ENCODE measurements around the gene OGFOD3. TPM values are rescaled to one million over a fixed set of nuclear protein-coding genes. Genes with fewer than 3 reads are reported as not detected.

Gene OGFOD3
- total RNA-seq, 1 donor from 2014 or later: 20.9 TPM

DNA sequence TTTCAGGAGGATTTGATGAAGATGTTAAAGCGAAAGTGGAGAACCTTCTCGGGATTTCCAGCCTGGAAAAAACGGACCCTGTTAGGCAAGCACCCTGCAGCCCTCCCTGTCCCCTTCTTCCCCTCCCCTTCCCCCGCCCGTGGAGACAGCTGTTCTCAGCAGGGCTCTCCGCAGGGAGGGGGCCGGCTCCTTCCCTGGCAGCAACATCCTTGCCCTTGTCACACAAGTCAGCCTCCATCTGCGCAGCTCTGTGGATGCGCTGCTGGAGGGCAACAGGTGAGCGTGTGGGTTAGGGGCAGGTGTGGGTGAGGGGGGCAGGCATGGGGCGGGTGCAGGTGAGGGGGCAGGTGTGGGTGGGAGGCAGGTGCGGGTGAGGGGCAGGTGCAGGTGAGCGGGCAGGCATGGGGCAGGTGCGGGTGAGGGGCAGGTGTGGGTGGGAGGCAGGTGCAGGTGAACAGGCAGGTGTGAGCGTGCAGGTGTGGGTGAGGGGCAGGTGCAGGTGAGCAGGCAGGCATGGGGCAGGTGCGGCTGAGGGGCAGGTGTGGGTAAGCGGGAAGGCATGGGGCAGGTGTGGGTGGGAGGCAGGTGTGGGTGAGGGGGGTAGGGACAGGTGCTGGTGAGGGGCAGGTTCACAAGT, 22.7 kb upstream of the OGFOD3 start:
- H3K4me3 ChIP-seq (ENCODE audit: low read length in 3 of 3): no peak overlapping the region
- H3K9ac ChIP-seq (ENCODE audit: low read depth in 1 of 3, low read length in 3 of 3): no peak overlapping the region
- H3K4me1 ChIP-seq (ENCODE audit: control insufficient read depth in 3 of 3, insufficient read depth in 3 of 3, low read length in 3 of 3): peaks cover 3 to 13% (median 4%) of the 10 kb centered on the region in 3 donors
- no peak overlapping the region for H3K27ac ChIP-seq (ENCODE audit: low read depth, low read length)
- peaks cover 12 to 47% (median 25%) of the 10 kb centered on the region in 3 donors for H3K36me3 ChIP-seq (ENCODE audit: control insufficient read depth in 3 of 3, insufficient read depth in 3 of 3, low read length in 3 of 3)
- H3K9me3 ChIP-seq (ENCODE audit: control insufficient read depth in 3 of 3, low read length in 3 of 3): no peaks in the 10 kb centered on the region
- no peaks in the 10 kb centered on the region for H3K27me3 ChIP-seq (ENCODE audit: control insufficient read depth in 3 of 3, insufficient read depth in 3 of 3, low read length in 3 of 3)

DNA sequence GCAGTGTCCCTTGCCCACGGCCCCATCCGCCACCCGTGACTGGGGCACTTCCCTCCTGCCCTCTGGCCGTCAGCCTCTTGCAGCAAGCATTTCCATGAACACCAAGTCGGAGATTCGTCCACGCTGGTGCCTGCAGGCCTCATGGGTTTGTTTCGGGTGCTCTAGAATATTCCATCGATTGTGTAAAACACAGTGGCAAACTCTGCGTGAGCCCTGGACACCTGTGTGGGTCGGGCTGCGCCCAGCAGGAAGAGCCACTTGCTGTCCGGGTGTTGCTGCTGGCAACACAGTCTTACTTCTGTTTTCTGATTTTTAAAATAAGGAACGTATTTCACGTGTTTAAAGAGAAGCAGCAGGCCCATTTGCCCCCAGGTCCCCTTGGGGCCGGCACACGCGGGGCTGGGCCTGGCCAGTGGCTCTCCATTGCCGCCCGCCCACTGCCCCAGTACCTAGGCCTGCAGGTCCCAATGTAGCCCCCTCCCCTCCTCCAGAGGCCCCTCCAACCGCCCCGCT, 22.1 kb upstream of the OGFOD3 start:
- Histone ChIP-seq H3K4me3 (ENCODE audit: low read length in 3 of 3) (no peak overlapping the region), H3K9ac (ENCODE audit: low read depth in 1 of 3, low read length in 3 of 3) (no peak overlapping the region), H3K36me3 (ENCODE audit: control insufficient read depth in 3 of 3, insufficient read depth in 3 of 3, low read length in 3 of 3) (peaks cover 12 to 50% (median 26%) of the 10 kb centered on the region in 3 donors), H3K27me3 (ENCODE audit: control insufficient read depth in 3 of 3, insufficient read depth in 3 of 3, low read length in 3 of 3) (no peaks in the 10 kb centered on the region), H3K4me1 (ENCODE audit: control insufficient read depth in 3 of 3, insufficient read depth in 3 of 3, low read length in 3 of 3) (peaks cover under 1 to 8% (median 4%) of the 10 kb centered on the region in 3 donors), H3K9me3 (ENCODE audit: control insufficient read depth in 3 of 3, low read length in 3 of 3) (no peaks in the 10 kb centered on the region), H3K27ac (ENCODE audit: low read depth, low read length) (no peak overlapping the region)

GRCh38 chr17:82439829-82440365, 21.5 kb upstream of the OGFOD3 start:
- Histone ChIP-seq H3K4me1 (ENCODE audit: control insufficient read depth in 3 of 3, insufficient read depth in 3 of 3, low read length in 3 of 3) (peaks cover 0 to 3% (median 0%) of the 10 kb centered on the region in 3 donors), H3K4me3 (ENCODE audit: low read length in 3 of 3) (no peak overlapping the region), H3K27ac (ENCODE audit: low read depth, low read length) (no peak overlapping the region), H3K36me3 (ENCODE audit: control insufficient read depth in 3 of 3, insufficient read depth in 3 of 3, low read length in 3 of 3) (peaks cover 15 to 50% (median 29%) of the 10 kb centered on the region in 3 donors), H3K27me3 (ENCODE audit: control insufficient read depth in 3 of 3, insufficient read depth in 3 of 3, low read length in 3 of 3) (no peaks in the 10 kb centered on the region), H3K9me3 (ENCODE audit: control insufficient read depth in 3 of 3, low read length in 3 of 3) (no peaks in the 10 kb centered on the region), H3K9ac (ENCODE audit: low read depth in 1 of 3, low read length in 3 of 3) (no peak overlapping the region)

GRCh38 chr17:82439194-82439828, 20.9 kb upstream of the OGFOD3 start:
- H3K9me3 ChIP-seq (ENCODE audit: control insufficient read depth in 3 of 3, low read length in 3 of 3): no peaks in the 10 kb centered on the region
- H3K4me3 ChIP-seq (ENCODE audit: low read length in 3 of 3): no peak overlapping the region
- H3K9ac ChIP-seq (ENCODE audit: low read depth in 1 of 3, low read length in 3 of 3): no peak overlapping the region
- H3K4me1 ChIP-seq (ENCODE audit: control insufficient read depth in 3 of 3, insufficient read depth in 3 of 3, low read length in 3 of 3): no peaks in the 10 kb centered on the region
- peaks cover 15 to 47% (median 27%) of the 10 kb centered on the region in 3 donors for H3K36me3 ChIP-seq (ENCODE audit: control insufficient read depth in 3 of 3, insufficient read depth in 3 of 3, low read length in 3 of 3)
- no peak overlapping the region for H3K27ac ChIP-seq (ENCODE audit: low read depth, low read length)
- no peaks in the 10 kb centered on the region for H3K27me3 ChIP-seq (ENCODE audit: control insufficient read depth in 3 of 3, insufficient read depth in 3 of 3, low read length in 3 of 3)

DNA sequence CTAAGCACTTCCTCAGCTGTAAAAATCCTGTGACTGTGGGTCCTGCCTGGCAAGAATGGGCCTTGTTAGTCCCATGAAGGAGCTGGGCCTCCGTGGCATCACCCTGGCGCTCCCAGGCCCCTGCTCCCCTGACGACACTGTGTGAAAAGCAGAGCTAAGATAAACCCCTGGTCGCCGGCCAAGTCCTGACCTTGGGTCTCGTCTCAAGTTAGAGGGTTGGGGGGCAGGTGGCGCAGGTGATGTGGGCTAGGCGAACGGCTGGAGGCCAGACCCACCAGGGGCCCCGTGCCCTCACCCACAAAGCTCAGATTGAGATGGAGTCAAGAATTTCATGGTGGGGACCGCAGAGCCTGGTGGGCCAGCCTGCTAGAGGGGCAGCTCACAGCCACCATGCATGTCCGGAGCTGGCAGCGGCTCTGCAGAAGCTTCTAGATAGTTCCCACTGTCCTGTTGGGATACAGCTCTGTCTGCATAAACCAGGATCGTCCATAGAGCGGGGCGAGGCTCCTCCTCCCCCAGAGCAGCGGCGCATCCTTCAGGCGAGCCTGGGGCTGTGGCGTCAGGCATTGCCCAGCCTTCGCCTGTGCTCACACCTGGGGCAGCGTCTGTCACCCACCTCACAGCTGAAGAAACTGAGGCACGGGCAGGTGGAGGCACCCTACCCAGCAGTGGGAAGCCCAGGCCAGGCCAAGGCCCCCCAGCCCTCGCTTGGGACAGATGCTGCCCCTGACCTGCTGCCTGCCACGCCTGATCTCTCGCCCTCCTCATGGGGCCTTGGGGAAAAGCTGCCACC, 20.2 kb upstream of the OGFOD3 start:
- Histone ChIP-seq H3K36me3 (ENCODE audit: control insufficient read depth in 3 of 3, insufficient read depth in 3 of 3, low read length in 3 of 3) (peaks cover 14 to 50% (median 30%) of the 10 kb centered on the region in 3 donors), H3K27ac (ENCODE audit: low read depth, low read length) (no peak overlapping the region), H3K9ac (ENCODE audit: low read depth in 1 of 3, low read length in 3 of 3) (no peak overlapping the region), H3K27me3 (ENCODE audit: control insufficient read depth in 3 of 3, insufficient read depth in 3 of 3, low read length in 3 of 3) (no peaks in the 10 kb centered on the region), H3K4me1 (ENCODE audit: control insufficient read depth in 3 of 3, insufficient read depth in 3 of 3, low read length in 3 of 3) (no peaks in the 10 kb centered on the region), H3K4me3 (ENCODE audit: low read length in 3 of 3) (no peak overlapping the region), H3K9me3 (ENCODE audit: control insufficient read depth in 3 of 3, low read length in 3 of 3) (no peaks in the 10 kb centered on the region)

DNA sequence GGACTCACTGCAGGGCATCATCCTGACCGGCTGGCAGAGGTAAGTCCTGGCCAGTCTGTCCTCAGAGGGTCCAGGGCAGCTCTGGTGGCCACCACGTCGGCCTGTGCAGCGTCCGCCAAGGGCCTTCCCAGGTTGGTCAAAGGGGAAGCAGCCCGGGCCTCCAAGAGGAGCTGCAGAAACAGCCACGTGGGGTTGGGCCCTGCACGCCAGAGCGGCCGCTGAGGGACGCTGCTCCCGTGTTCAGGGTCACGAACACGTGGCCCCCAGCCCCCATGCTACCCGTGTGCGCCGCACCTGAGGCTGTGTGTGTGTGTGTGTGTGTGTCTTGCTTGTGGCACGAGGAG, 18.9 kb upstream of the OGFOD3 start:
- H3K27ac ChIP-seq (ENCODE audit: low read depth, low read length): no peak overlapping the region
- H3K4me1 ChIP-seq (ENCODE audit: control insufficient read depth in 3 of 3, insufficient read depth in 3 of 3, low read length in 3 of 3): no peaks in the 10 kb centered on the region
- no peak overlapping the region for H3K4me3 ChIP-seq (ENCODE audit: low read length in 3 of 3)
- peaks cover 18 to 41% (median 27%) of the 10 kb centered on the region in 3 donors for H3K36me3 ChIP-seq (ENCODE audit: control insufficient read depth in 3 of 3, insufficient read depth in 3 of 3, low read length in 3 of 3)
- no peak overlapping the region for H3K9ac ChIP-seq (ENCODE audit: low read depth in 1 of 3, low read length in 3 of 3)
- H3K9me3 ChIP-seq (ENCODE audit: control insufficient read depth in 3 of 3, low read length in 3 of 3): no peaks in the 10 kb centered on the region
- no peaks in the 10 kb centered on the region for H3K27me3 ChIP-seq (ENCODE audit: control insufficient read depth in 3 of 3, insufficient read depth in 3 of 3, low read length in 3 of 3)

- peak overlapping the region in 1 of 3 donors; percentile 25 for H3K9ac ChIP-seq (ENCODE audit: low read depth in 1 of 3, low read length in 3 of 3)
- H3K36me3 ChIP-seq (ENCODE audit: control insufficient read depth in 3 of 3, insufficient read depth in 3 of 3, low read length in 3 of 3): peaks cover 18 to 40% (median 29%) of the 10 kb centered on the region in 3 donors
- no peak overlapping the region for H3K4me3 ChIP-seq (ENCODE audit: low read length in 3 of 3)
- no peaks in the 10 kb centered on the region for H3K4me1 ChIP-seq (ENCODE audit: control insufficient read depth in 3 of 3, insufficient read depth in 3 of 3, low read length in 3 of 3)
- H3K27ac ChIP-seq (ENCODE audit: low read depth, low read length): no peak overlapping the region
- no peaks in the 10 kb centered on the region for H3K27me3 ChIP-seq (ENCODE audit: control insufficient read depth in 3 of 3, insufficient read depth in 3 of 3, low read length in 3 of 3)
- H3K9me3 ChIP-seq (ENCODE audit: control insufficient read depth in 3 of 3, low read length in 3 of 3): no peaks in the 10 kb centered on the region
These were observed 18.4 kb upstream of the OGFOD3 start for GRCh38 chr17:82436601-82437324.

DNA sequence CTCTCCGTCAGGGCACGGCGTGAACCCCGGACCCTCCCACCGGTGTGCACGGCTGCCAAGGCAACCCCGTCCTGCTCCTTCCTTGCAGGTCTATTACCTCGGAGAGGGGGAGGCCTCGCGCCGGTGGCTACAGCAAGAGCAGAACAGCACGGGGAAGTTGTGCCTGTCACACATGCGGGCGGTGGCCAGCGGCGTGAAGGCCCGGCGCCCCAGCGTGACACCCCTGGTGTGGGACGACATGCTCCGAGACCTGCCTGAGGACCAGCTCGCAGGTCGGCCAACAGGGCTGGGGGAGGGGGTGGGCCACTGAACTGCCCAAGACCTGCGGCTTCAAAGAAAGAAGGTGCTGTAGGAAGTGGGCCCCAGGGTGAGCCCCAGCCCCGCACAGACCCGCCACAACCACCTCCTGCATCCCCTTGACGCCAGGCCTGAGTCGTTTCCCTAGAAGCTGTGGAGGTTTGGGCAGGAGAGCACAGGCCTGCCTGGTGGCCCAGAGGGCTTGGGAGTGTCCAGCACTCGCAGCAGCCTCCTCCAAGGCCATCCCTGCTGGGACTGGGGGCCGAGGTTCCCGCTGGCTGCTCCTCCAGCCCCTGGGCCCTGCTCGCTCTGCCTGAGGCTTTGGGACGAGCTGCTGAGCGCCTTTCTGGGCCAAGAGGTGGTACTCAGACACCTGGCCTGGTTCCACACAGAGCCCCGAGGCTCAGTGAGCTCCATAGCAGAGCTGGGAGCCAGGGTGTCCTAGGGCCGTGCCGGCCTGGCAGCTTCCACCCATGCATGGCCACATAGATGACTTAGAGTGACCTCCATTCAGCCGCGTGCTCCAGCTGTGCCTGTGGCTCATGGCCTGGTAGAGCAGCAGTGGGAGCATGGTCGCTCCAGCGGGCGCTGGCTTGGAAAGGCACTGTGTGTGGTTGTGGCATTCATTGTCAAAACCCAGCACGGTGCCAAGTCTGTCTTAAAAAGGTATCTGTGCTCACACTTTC, 17.5 kb upstream of the OGFOD3 start:
- H3K27me3 ChIP-seq (ENCODE audit: control insufficient read depth in 3 of 3, insufficient read depth in 3 of 3, low read length in 3 of 3): no peaks in the 10 kb centered on the region
- H3K4me1 ChIP-seq (ENCODE audit: control insufficient read depth in 3 of 3, insufficient read depth in 3 of 3, low read length in 3 of 3): no peaks in the 10 kb centered on the region
- no peak overlapping the region for H3K9ac ChIP-seq (ENCODE audit: low read depth in 1 of 3, low read length in 3 of 3)
- no peaks in the 10 kb centered on the region for H3K9me3 ChIP-seq (ENCODE audit: control insufficient read depth in 3 of 3, low read length in 3 of 3)
- H3K4me3 ChIP-seq (ENCODE audit: low read length in 3 of 3): no peak overlapping the region
- H3K36me3 ChIP-seq (ENCODE audit: control insufficient read depth in 3 of 3, insufficient read depth in 3 of 3, low read length in 3 of 3): peaks cover 20 to 39% (median 31%) of the 10 kb centered on the region in 3 donors
- H3K27ac ChIP-seq (ENCODE audit: low read depth, low read length): no peak overlapping the region

Measured in skeletal muscle tissue (tissue), 4 donors.